T-helper 2 cell treated with Interferon-gamma antibody and Interleukin-4, amounts not matched to agents 5 μg/mL and 100 μg/mL, for 36 hours (primary cell): ENCODE data around the gene PPL.

Source experiments
- DNase-seq: peaks from one replicate; pipeline ENCODE4 v3.0.0; 2021; ENCODE audit warnings: low spot score
- H3K27ac Mint-ChIP-seq: one replicate; pipeline ENCODE4 v1.8.0; 2021; ENCODE audit warnings: mild to moderate bottlenecking, mixed read lengths
- H3K27me3 Mint-ChIP-seq: one replicate; pipeline ENCODE4 v1.8.0; 2021; ENCODE audit warnings: low read depth, mixed read lengths
- H3K36me3 Mint-ChIP-seq: one replicate; pipeline ENCODE4 v1.8.0; 2021; ENCODE audit warnings: low read depth, mixed read lengths
- H3K4me1 Mint-ChIP-seq: one replicate; pipeline ENCODE4 v1.8.0; 2021; ENCODE audit warnings: low read depth, mixed read lengths
- H3K4me3 Mint-ChIP-seq: one replicate; pipeline ENCODE4 v1.8.0; 2022; ENCODE audit warnings: mild to moderate bottlenecking, moderate library complexity, mixed read lengths
- H3K9me3 Mint-ChIP-seq: one replicate; pipeline ENCODE4 v1.8.0; 2021; ENCODE audit warnings: mixed read lengths

The PPL gene

GRCh38 chr16:4884972-4885874 lies 51.7 kb downstream of the PPL start:
- Mint-ChIP-seq H3K36me3 (peaks cover 31% of the 10 kb centered on the region), H3K4me1 (peaks cover 8% of the 10 kb centered on the region), H3K4me3 (no peak overlapping the region), H3K27me3 (no peaks in the 10 kb centered on the region), H3K27ac (peak overlapping the region; percentile 53), H3K9me3 (no peaks in the 10 kb centered on the region)
- no peak for DNase-seq

- Mint-ChIP-seq H3K27ac (no peak overlapping the region), H3K4me3 (no peak overlapping the region), H3K27me3 (no peaks in the 10 kb centered on the region), H3K4me1 (peaks cover 8% of the 10 kb centered on the region), H3K36me3 (peaks cover 34% of the 10 kb centered on the region), H3K9me3 (no peaks in the 10 kb centered on the region)
- no peak for DNase-seq
These were observed 52.7 kb downstream of the PPL start for GRCh38 chr16:4884209-4884608.

- peaks cover 37% of the 10 kb centered on the region for H3K36me3 Mint-ChIP-seq
These were observed 53.4 kb downstream of the PPL start for GRCh38 chr16:4883501-4883900.

GRCh38 chr16:4882633-4883285 lies 54.2 kb downstream of the PPL start:
- no peaks in the 10 kb centered on the region for H3K27me3 Mint-ChIP-seq
- H3K4me3 Mint-ChIP-seq, result no peak overlapping the region
- H3K27ac Mint-ChIP-seq, result no peak overlapping the region
- H3K4me1 Mint-ChIP-seq, result peaks cover 8% of the 10 kb centered on the region
- H3K9me3 Mint-ChIP-seq, result no peaks in the 10 kb centered on the region
- DNase-seq, result no peak
- peaks cover 41% of the 10 kb centered on the region for H3K36me3 Mint-ChIP-seq

More at GRCh38 chr16:4883501-4883900, 53.4 kb downstream of the PPL start:
- DNase-seq, result no peak
- Mint-ChIP-seq H3K4me1 (peaks cover 8% of the 10 kb centered on the region), H3K27ac (no peak overlapping the region), H3K9me3 (no peaks in the 10 kb centered on the region), H3K27me3 (no peaks in the 10 kb centered on the region), H3K4me3 (no peak overlapping the region)

GRCh38 chr16:4882000-4882632 lies 54.8 kb downstream of the PPL start:
- H3K9me3 Mint-ChIP-seq, result no peaks in the 10 kb centered on the region
- no peak for DNase-seq
- H3K27ac Mint-ChIP-seq, result no peak overlapping the region
- peaks cover 44% of the 10 kb centered on the region for H3K36me3 Mint-ChIP-seq
- no peaks in the 10 kb centered on the region for H3K27me3 Mint-ChIP-seq
- H3K4me1 Mint-ChIP-seq, result peaks cover 8% of the 10 kb centered on the region
- H3K4me3 Mint-ChIP-seq, result no peak overlapping the region

GRCh38 chr16:4880006-4880580 lies 56.9 kb downstream of the PPL start:
- DNase-seq, result no peak
- Mint-ChIP-seq H3K27me3 (no peaks in the 10 kb centered on the region), H3K36me3 (peaks cover 45% of the 10 kb centered on the region), H3K27ac (no peak overlapping the region), H3K4me3 (no peak overlapping the region), H3K9me3 (no peaks in the 10 kb centered on the region), H3K4me1 (no peaks in the 10 kb centered on the region)

GRCh38 chr16:4879049-4879448 lies 57.9 kb downstream of the PPL start:
- Mint-ChIP-seq H3K36me3 (peaks cover 43% of the 10 kb centered on the region), H3K27me3 (no peaks in the 10 kb centered on the region), H3K27ac (no peak overlapping the region), H3K4me3 (no peak overlapping the region), H3K4me1 (no peaks in the 10 kb centered on the region), H3K9me3 (no peaks in the 10 kb centered on the region)
- no peak for DNase-seq

GRCh38 chr16:4877380-4877685 lies 59.6 kb downstream of the PPL start:
- Mint-ChIP-seq H3K9me3 (no peaks in the 10 kb centered on the region), H3K27ac (no peak overlapping the region), H3K36me3 (peaks cover 45% of the 10 kb centered on the region), H3K4me1 (no peaks in the 10 kb centered on the region), H3K27me3 (no peaks in the 10 kb centered on the region), H3K4me3 (no peak overlapping the region)
- DNase-seq, result no peak

- H3K4me3 Mint-ChIP-seq, result no peak overlapping the region
- H3K27me3 Mint-ChIP-seq, result no peaks in the 10 kb centered on the region
- no peak for DNase-seq
- no peaks in the 10 kb centered on the region for H3K9me3 Mint-ChIP-seq
- H3K36me3 Mint-ChIP-seq, result peaks cover 48% of the 10 kb centered on the region
- no peak overlapping the region for H3K27ac Mint-ChIP-seq
- no peaks in the 10 kb centered on the region for H3K4me1 Mint-ChIP-seq
These were observed 60.1 kb downstream of the PPL start for GRCh38 chr16:4876646-4877379.

- Mint-ChIP-seq H3K27me3 (no peaks in the 10 kb centered on the region), H3K4me1 (no peaks in the 10 kb centered on the region), H3K9me3 (no peaks in the 10 kb centered on the region), H3K36me3 (peaks cover 59% of the 10 kb centered on the region), H3K27ac (no peak overlapping the region), H3K4me3 (no peak overlapping the region)
- DNase-seq, result no peak
These were observed 62.3 kb downstream of the PPL start for GRCh38 chr16:4874666-4875065.

- H3K27ac Mint-ChIP-seq, result no peak overlapping the region
- peaks cover 65% of the 10 kb centered on the region for H3K36me3 Mint-ChIP-seq
- peaks cover 1% of the 10 kb centered on the region for H3K4me1 Mint-ChIP-seq
- no peaks in the 10 kb centered on the region for H3K27me3 Mint-ChIP-seq
- no peak for DNase-seq
- H3K9me3 Mint-ChIP-seq, result no peaks in the 10 kb centered on the region
- no peak overlapping the region for H3K4me3 Mint-ChIP-seq
These were observed 63.9 kb downstream of the PPL start for GRCh38 chr16:4873091-4873490.

- Mint-ChIP-seq H3K4me1 (peaks cover 1% of the 10 kb centered on the region), H3K27ac (no peak overlapping the region), H3K27me3 (no peaks in the 10 kb centered on the region), H3K9me3 (no peaks in the 10 kb centered on the region), H3K4me3 (no peak overlapping the region), H3K36me3 (peaks cover 62% of the 10 kb centered on the region)
- no peak for DNase-seq
These were observed 65.9 kb downstream of the PPL start for GRCh38 chr16:4871071-4871470.

- no peaks in the 10 kb centered on the region for H3K9me3 Mint-ChIP-seq
- H3K27me3 Mint-ChIP-seq, result no peaks in the 10 kb centered on the region
- peaks cover 57% of the 10 kb centered on the region for H3K36me3 Mint-ChIP-seq
- peaks cover 1% of the 10 kb centered on the region for H3K4me1 Mint-ChIP-seq
- no peak for DNase-seq
- H3K4me3 Mint-ChIP-seq, result no peak overlapping the region
- no peak overlapping the region for H3K27ac Mint-ChIP-seq
These were observed 66.7 kb downstream of the PPL start for GRCh38 chr16:4870138-4870671.
